A549 (cell line): ENCODE data around the gene PCDH18. TPM values are rescaled to one million over a fixed set of nuclear protein-coding genes. Genes with fewer than 3 reads are reported as not detected.

Source experiments
- ATAC-seq, 2 experiments: fragments of 200-7000 bp in 1 of 2; fragments of >200 bp in 1 of 2; cut with Nextera tagmentation in 1 of 2; cut with Tn5 transposase in 1 of 2; 3 replicates each; pipeline versions ENCODE4 v1.8.0 to v1.9.1; 2018 to 2020; ENCODE audit warnings: mild to moderate bottlenecking in 1 of 2, moderate library complexity in 1 of 2
- CTCF ChIA-PET: fragments of 300-600 bp; sonication (Branson Sonifier 250); formaldehyde crosslinking; extraction: SDS; loops from one replicate; lab custom pipeline; 2021; ENCODE audit warnings: antibody characterized with exemption, inconsistent platforms; lab: Yijun Ruan, JAX
- POLR2A ChIA-PET: fragments of 350-600 bp; formaldehyde crosslinking; extraction: SDS; loops from one replicate; lab custom pipeline; 2021; ENCODE audit warnings: antibody characterized with exemption, inconsistent platforms; lab: Yijun Ruan, JAX
- DNase-seq, 2 experiments: peaks; one replicate each; pipeline versions ENCODE4 v3.0.0 to v3.0.0-alpha.2; 2011 to 2016; ENCODE audit warnings: low read depth in 1 of 2, low spot score in 1 of 2
- FAIRE-seq: peaks from 2 replicates; lab custom pipeline; 2011; peaks lifted over from hg19 to GRCh38; lab: Jason Lieb, UNC
- H3K27ac ChIP-seq, 2 experiments: fragments of >200 bp; sonication (Bioruptor Twin); formaldehyde crosslinking; 3 replicates each; pipeline ENCODE4 v1.5.1; 2016 to 2017
- H3K4me1 ChIP-seq: fragments of >200 bp; sonication (Bioruptor Twin); formaldehyde crosslinking; 3 replicates; pipeline ENCODE4 v1.6.1; 2016
- H3K4me2 ChIP-seq: fragments of >200 bp; sonication (Bioruptor Twin); formaldehyde crosslinking; 3 replicates; pipeline ENCODE4 v1.6.1; 2016
- H3K4me3 ChIP-seq: fragments of >200 bp; sonication (Bioruptor Twin); formaldehyde crosslinking; 3 replicates; pipeline ENCODE4 v1.5.1; 2016
- H3K9me3 ChIP-seq: fragments of >200 bp; sonication (Bioruptor Twin); formaldehyde crosslinking; 3 replicates; pipeline ENCODE4 v1.6.1; 2016
- CBX2 ChIP-seq: fragments of 200-600 bp; sonication (generic); IDR thresholded peaks from 2 replicates; pipeline ENCODE4 v1.6.1; 2016; ENCODE audit warnings: low read depth, mild to moderate bottlenecking, borderline replicate concordance
- EHF ChIP-seq: fragments of 250-450 bp; sonication (Bioruptor Pico); IDR thresholded peaks from 2 replicates; pipeline ENCODE4 v1.5.0; 2020; ENCODE audit warnings: mild to moderate bottlenecking
- EHMT2 ChIP-seq: fragments of 200-600 bp; sonication (generic); IDR thresholded peaks from 2 replicates; pipeline ENCODE4 v1.6.1; 2016; ENCODE audit warnings: antibody characterized with exemption, low read depth, mild to moderate bottlenecking, moderate library complexity
- EP300 ChIP-seq, 2 experiments: fragments of >200 bp; sonication (Bioruptor Twin); formaldehyde crosslinking; IDR thresholded peaks; 2 replicates in 1 of 2; 3 replicates in 1 of 2; pipeline ENCODE4 v1.6.1; 2016 to 2017
- ESRRA ChIP-seq: fragments of 150-350 bp; IDR thresholded peaks from 2 replicates; pipeline ENCODE4 v1.6.1; 2014; ENCODE audit warnings: mild to moderate bottlenecking, low read length, borderline replicate concordance
- FOSB ChIP-seq: fragments of 250-450 bp; sonication (Bioruptor Pico); IDR thresholded peaks from 2 replicates; pipeline ENCODE4 v1.5.0; 2020; ENCODE audit warnings: mild to moderate bottlenecking, moderate library complexity
- FOXS1 ChIP-seq: fragments of 250-450 bp; sonication (Bioruptor Pico); IDR thresholded peaks from 2 replicates; pipeline ENCODE4 v1.5.0; 2020; ENCODE audit warnings: mild to moderate bottlenecking, moderate library complexity
- HEYL ChIP-seq: fragments of 250-450 bp; sonication (Bioruptor Pico); IDR thresholded peaks from 2 replicates; pipeline ENCODE4 v1.8.0; 2021; ENCODE audit warnings: mild to moderate bottlenecking, moderate library complexity
- HOXA7 ChIP-seq: fragments of 250-450 bp; sonication (Bioruptor Pico); IDR thresholded peaks from 2 replicates; pipeline ENCODE4 v1.5.0; 2020; ENCODE audit warnings: mild to moderate bottlenecking, moderate library complexity
- HOXB5 ChIP-seq: fragments of 250-450 bp; sonication (Bioruptor Pico); IDR thresholded peaks from 2 replicates; pipeline ENCODE4 v1.5.0; 2020; ENCODE audit warnings: mild to moderate bottlenecking, moderate library complexity
- JUN ChIP-seq, 2 experiments: fragments of >200 bp; sonication (Bioruptor Twin); formaldehyde crosslinking; IDR thresholded peaks; 2 replicates in 1 of 2; 3 replicates in 1 of 2; pipeline ENCODE4 v1.6.1; 2016 to 2017
- KDM1A ChIP-seq: fragments of 200-600 bp; sonication (generic); IDR thresholded peaks from 2 replicates; pipeline ENCODE4 v1.6.1; 2016; ENCODE audit warnings: low read depth, mild to moderate bottlenecking
- MYC ChIP-seq: IDR thresholded peaks from 2 replicates; pipeline ENCODE4 v1.6.1; 2012; ENCODE audit warnings: mild to moderate bottlenecking, inconsistent platforms, low read length, improper control_type of control experiment, borderline replicate concordance
- PHF8 ChIP-seq: fragments of 200-600 bp; sonication (generic); IDR thresholded peaks from 2 replicates; pipeline ENCODE4 v1.6.1; 2016; ENCODE audit warnings: low read depth, mild to moderate bottlenecking, antibody characterized with exemption, moderate library complexity, borderline replicate concordance
- POLR2A ChIP-seq: IDR thresholded peaks from 2 replicates; pipeline ENCODE4 v1.6.1; 2012; ENCODE audit warnings: mild to moderate bottlenecking, low read length
- POLR2AphosphoS2 ChIP-seq: conservative IDR thresholded peaks from 2 replicates; pipeline ENCODE4 v1.6.1; 2012; ENCODE audit warnings: low read length, improper control_type of control experiment, inconsistent platforms
- RNF2 ChIP-seq: fragments of 200-600 bp; sonication (generic); IDR thresholded peaks from 2 replicates; pipeline ENCODE4 v1.6.1; 2016; ENCODE audit warnings: low read depth, mild to moderate bottlenecking, antibody characterized with exemption, moderate library complexity, borderline replicate concordance
- SMC3 ChIP-seq: fragments of >200 bp; sonication (Bioruptor Twin); formaldehyde crosslinking; IDR thresholded peaks from 3 replicates; pipeline ENCODE4 v1.6.1; 2018; ENCODE audit warnings: inconsistent platforms
- ZC3H11A ChIP-seq: fragments of 450-650 bp; IDR thresholded peaks from 2 replicates; pipeline ENCODE4 v1.6.1; 2014; ENCODE audit warnings: antibody characterized with exemption, mild to moderate bottlenecking
- ZFP36 ChIP-seq: fragments of 450-650 bp; IDR thresholded peaks from 2 replicates; pipeline ENCODE4 v1.6.1; 2014; ENCODE audit warnings: borderline replicate concordance; ENCODE audit not compliant: partially characterized antibody
- ZNF302 ChIP-seq: fragments of 250-450 bp; sonication (Bioruptor Pico); IDR thresholded peaks from 2 replicates; pipeline ENCODE4 v1.9.0; 2021; ENCODE audit warnings: inconsistent platforms, mild to moderate bottlenecking, moderate library complexity
- ZSCAN20 ChIP-seq: fragments of 250-450 bp; sonication (Bioruptor Pico); IDR thresholded peaks from 2 replicates; pipeline ENCODE4 v1.8.0; 2022; ENCODE audit warnings: mild to moderate bottlenecking, moderate library complexity
- WGBS: methylation state at CpG from one replicate; pipeline ENCODE4 v1.1.6; 2017; ENCODE audit errors: missing lambda C conversion rate; 5-methylcytosine and 5-hydroxymethylcytosine counted together
- polyA plus RNA-seq, 4 experiments: library from polyadenylated mRNA; depleted of rRNA in 3 of 4; stranded (reverse); fragments of >200 nt; fragmentation: RNase III in 1 of 4; extraction: RNeasy Plus Mini Kit Qiagen cat#74134 plus additional on column Dnase treatment in 1 of 4; gene quantifications; 2 replicates in 3 of 4; 3 replicates in 1 of 4; pipeline ENCODE4 v1.2.3, GENCODE V29; 2011 to 2017
- TF ChIP-seq, protein P1 (sequence below): fragments of >200 bp; sonication (Bioruptor Twin); formaldehyde crosslinking; IDR thresholded peaks from 3 replicates; pipeline ENCODE4 v1.6.1; 2016
- TF ChIP-seq, protein P2 (sequence below): fragments of 250-450 bp; sonication (Bioruptor Pico); IDR thresholded peaks from 2 replicates; pipeline ENCODE4 v1.5.0; 2021; ENCODE audit warnings: mild to moderate bottlenecking, moderate library complexity, borderline replicate concordance
- TF ChIP-seq, protein P3 (sequence below): IDR thresholded peaks from 2 replicates; pipeline ENCODE4 v1.6.1; 2012
- TF ChIP-seq, protein P4 (sequence below): IDR thresholded peaks from 2 replicates; pipeline ENCODE4 v1.6.1; 2012; ENCODE audit warnings: low read depth, borderline replicate concordance
- TF ChIP-seq, protein P5 (sequence below): fragments of >200 bp; sonication (Bioruptor Twin); formaldehyde crosslinking; IDR thresholded peaks from 3 replicates; pipeline ENCODE4 v1.5.1; 2016
- TF ChIP-seq, protein P6 (sequence below): fragments of 450-650 bp; IDR thresholded peaks from 2 replicates; pipeline ENCODE4 v1.6.1; 2014; ENCODE audit warnings: antibody characterized with exemption

PCDH18 gene
- polyA plus RNA-seq, 2 of the 4 experiments (the other 2 are of a cell fraction) = 0.04 TPM; not detected in 1

DNA sequence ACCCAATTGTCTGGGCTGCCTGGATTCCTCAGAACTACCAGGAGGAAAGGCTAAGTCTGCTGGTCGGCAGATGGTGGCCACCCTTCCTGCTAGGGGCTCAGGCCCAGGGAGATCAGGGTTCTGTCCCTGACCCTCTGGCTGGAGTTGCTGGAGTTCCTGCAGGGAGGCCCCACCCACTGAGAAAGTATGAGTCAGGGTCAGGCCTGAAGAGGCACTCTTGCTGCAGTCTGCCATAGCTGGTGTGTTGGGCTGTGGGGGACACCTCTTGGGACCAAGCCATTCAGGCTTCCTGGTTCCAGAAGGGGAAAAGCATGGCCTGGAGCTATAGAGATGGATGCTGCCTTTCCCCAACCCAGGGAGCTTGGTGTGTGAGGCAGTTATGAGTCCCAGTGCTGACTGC, 40.4 kb upstream of the PCDH18 start:
- no CpG with 5 or more reads among the region's 1 CpG for WGBS
- ChIA-PET CTCF (no interaction called here), POLR2A (no interaction called here)
- FAIRE-seq = no peak
- H3K27ac ChIP-seq = no peak overlapping the region
- ATAC-seq = no peak
- no peaks in the 10 kb centered on the region for H3K4me1 ChIP-seq
- no peaks in the 10 kb centered on the region for H3K9me3 ChIP-seq
- no peak overlapping the region for H3K4me2 ChIP-seq
- TF ChIP-seq RNF2 = no peak
- no peak for TF ChIP-seq POLR2A
- TF ChIP-seq, protein P1, sequence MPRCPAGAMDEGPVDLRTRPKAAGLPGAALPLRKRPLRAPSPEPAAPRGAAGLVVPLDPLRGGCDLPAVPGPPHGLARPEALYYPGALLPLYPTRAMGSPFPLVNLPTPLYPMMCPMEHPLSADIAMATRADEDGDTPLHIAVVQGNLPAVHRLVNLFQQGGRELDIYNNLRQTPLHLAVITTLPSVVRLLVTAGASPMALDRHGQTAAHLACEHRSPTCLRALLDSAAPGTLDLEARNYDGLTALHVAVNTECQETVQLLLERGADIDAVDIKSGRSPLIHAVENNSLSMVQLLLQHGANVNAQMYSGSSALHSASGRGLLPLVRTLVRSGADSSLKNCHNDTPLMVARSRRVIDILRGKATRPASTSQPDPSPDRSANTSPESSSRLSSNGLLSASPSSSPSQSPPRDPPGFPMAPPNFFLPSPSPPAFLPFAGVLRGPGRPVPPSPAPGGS = no peak
- TF ChIP-seq, protein P2, sequence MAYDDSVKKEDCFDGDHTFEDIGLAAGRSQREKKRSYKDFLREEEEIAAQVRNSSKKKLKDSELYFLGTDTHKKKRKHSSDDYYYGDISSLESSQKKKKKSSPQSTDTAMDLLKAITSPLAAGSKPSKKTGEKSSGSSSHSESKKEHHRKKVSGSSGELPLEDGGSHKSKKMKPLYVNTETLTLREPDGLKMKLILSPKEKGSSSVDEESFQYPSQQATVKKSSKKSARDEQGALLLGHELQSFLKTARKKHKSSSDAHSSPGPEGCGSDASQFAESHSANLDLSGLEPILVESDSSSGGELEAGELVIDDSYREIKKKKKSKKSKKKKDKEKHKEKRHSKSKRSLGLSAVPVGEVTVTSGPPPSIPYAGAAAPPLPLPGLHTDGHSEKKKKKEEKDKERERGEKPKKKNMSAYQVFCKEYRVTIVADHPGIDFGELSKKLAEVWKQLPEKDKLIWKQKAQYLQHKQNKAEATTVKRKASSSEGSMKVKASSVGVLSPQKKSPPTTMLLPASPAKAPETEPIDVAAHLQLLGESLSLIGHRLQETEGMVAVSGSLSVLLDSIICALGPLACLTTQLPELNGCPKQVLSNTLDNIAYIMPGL = no peak
- no peak for TF ChIP-seq SMC3
- no peak for TF ChIP-seq EP300 (IDR thresholded peaks at IDR 0.05)
- TF ChIP-seq ZNF302 (CRISPR knock-in tag) = no peak
- no peak for TF ChIP-seq ZC3H11A
- TF ChIP-seq HEYL (CRISPR knock-in tag) = no peak
- no peak for TF ChIP-seq JUN (IDR thresholded peaks at IDR 0.05)
- TF ChIP-seq EHMT2 = no peak
- TF ChIP-seq EHF (CRISPR knock-in tag) = no peak
- TF ChIP-seq FOSB (CRISPR knock-in tag) = no peak
- no peak for TF ChIP-seq POLR2AphosphoS2
- TF ChIP-seq KDM1A = no peak
- no peak for TF ChIP-seq HOXB5 (CRISPR knock-in tag)
- TF ChIP-seq, protein P3, sequence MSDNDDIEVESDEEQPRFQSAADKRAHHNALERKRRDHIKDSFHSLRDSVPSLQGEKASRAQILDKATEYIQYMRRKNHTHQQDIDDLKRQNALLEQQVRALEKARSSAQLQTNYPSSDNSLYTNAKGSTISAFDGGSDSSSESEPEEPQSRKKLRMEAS = no peak
- no peak for DNase-seq
- no peak overlapping the region for H3K4me3 ChIP-seq

DNA sequence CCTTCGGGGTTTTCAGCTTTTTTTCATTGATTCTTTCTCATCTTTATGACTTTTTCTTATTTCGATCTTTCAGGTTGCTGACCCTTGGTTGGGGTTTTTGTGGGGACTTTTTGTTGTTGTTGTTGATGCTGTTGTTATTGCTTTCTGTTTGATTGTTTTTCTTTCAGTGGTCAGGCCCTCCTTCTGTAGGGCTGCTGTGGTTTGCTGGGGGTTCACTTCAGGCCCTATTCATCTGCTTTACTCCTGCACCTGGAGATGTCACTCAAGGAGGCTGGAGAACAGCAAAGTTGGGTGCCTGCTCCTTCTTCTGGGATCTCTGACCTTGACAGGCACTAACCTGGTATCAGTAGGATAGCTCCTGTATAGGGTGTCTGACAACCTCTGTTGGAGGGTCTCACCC, 39.9 kb upstream of the PCDH18 start:
- 4% methylated on average over 2 of the region's 2 CpGs for WGBS

DNA sequence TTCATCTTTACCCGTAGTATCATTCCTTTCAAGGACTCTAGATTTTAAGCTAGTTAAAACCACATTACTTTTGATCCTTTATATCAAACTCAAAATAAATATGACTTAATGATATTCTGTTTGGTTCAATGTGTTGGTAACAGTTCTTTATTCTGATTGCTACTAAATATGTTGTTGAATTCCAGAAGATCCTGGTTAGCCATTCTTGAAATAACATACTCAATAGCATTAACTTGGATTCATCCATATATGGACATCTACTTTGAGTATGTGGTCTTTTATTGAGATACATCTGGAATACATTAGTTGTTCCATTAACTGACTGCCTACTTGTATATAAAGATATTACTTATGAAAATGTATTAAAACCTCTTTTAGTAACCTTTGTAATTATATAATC, 27.5 kb upstream of the PCDH18 start:
- ChIA-PET CTCF (no interaction called here), POLR2A (no interaction called here)
- Histone ChIP-seq H3K27ac (no peak overlapping the region), H3K4me3 (no peak overlapping the region), H3K4me2 (no peak overlapping the region), H3K9me3 (no peaks in the 10 kb centered on the region), H3K4me1 (no peaks in the 10 kb centered on the region)
- FAIRE-seq = no peak
- no peak for DNase-seq
- ATAC-seq = no peak
- 11% methylated on average over 1 of the region's 1 CpG for WGBS
- no peak for TF ChIP-seq SMC3
- no peak for TF ChIP-seq FOXS1 (CRISPR knock-in tag)
- no peak for TF ChIP-seq HOXA7 (CRISPR knock-in tag)
- TF ChIP-seq, protein P4, sequence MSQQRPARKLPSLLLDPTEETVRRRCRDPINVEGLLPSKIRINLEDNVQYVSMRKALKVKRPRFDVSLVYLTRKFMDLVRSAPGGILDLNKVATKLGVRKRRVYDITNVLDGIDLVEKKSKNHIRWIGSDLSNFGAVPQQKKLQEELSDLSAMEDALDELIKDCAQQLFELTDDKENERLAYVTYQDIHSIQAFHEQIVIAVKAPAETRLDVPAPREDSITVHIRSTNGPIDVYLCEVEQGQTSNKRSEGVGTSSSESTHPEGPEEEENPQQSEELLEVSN = no peak
- no peak for TF ChIP-seq PHF8
- no peak for TF ChIP-seq FOSB (CRISPR knock-in tag)
- TF ChIP-seq ZSCAN20 (CRISPR knock-in tag) = no peak
- TF ChIP-seq ESRRA = no peak
- no peak for TF ChIP-seq ZFP36
- TF ChIP-seq MYC = no peak
- TF ChIP-seq, protein P5, sequence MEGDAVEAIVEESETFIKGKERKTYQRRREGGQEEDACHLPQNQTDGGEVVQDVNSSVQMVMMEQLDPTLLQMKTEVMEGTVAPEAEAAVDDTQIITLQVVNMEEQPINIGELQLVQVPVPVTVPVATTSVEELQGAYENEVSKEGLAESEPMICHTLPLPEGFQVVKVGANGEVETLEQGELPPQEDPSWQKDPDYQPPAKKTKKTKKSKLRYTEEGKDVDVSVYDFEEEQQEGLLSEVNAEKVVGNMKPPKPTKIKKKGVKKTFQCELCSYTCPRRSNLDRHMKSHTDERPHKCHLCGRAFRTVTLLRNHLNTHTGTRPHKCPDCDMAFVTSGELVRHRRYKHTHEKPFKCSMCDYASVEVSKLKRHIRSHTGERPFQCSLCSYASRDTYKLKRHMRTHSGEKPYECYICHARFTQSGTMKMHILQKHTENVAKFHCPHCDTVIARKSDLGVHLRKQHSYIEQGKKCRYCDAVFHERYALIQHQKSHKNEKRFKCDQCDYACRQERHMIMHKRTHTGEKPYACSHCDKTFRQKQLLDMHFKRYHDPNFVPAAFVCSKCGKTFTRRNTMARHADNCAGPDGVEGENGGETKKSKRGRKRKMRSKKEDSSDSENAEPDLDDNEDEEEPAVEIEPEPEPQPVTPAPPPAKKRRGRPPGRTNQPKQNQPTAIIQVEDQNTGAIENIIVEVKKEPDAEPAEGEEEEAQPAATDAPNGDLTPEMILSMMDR = no peak
- no peak for TF ChIP-seq EHMT2
- TF ChIP-seq, protein P6, sequence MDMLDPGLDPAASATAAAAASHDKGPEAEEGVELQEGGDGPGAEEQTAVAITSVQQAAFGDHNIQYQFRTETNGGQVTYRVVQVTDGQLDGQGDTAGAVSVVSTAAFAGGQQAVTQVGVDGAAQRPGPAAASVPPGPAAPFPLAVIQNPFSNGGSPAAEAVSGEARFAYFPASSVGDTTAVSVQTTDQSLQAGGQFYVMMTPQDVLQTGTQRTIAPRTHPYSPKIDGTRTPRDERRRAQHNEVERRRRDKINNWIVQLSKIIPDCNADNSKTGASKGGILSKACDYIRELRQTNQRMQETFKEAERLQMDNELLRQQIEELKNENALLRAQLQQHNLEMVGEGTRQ = no peak
- no peak for TF ChIP-seq ZNF302 (CRISPR knock-in tag)

More for the DNA sequence above, 39.9 kb upstream of the PCDH18 start:
- DNase-seq = no peak
- no peak overlapping the region for H3K4me2 ChIP-seq
- FAIRE-seq = no peak
- ATAC-seq = no peak
- no peak overlapping the region for H3K4me3 ChIP-seq
- TF ChIP-seq CBX2 (no peak), ESRRA (no peak)
- ChIA-PET POLR2A (no interaction called here), CTCF (no interaction called here)
- no peaks in the 10 kb centered on the region for H3K9me3 ChIP-seq
- H3K27ac ChIP-seq = no peak overlapping the region
- no peaks in the 10 kb centered on the region for H3K4me1 ChIP-seq
